ENCODE results near the gene ALDH9A1.
"Not testable (repeated sequence)": the region's sequence is repeated elsewhere in the genome, so short reads cannot be mapped to it uniquely, and the experiment has no call there.

ALDH9A1 gene

GRCh38 chr1:165644064-165644735 is 54.2 kb downstream of the ALDH9A1 start:
- peak; percentile 21 for DNase-seq

GRCh38 chr1:165641231-165641987 is 57.0 kb downstream of the ALDH9A1 start:
- no peak for DNase-seq

GRCh38 chr1:165639821-165640623 is 58.3 kb downstream of the ALDH9A1 start:
- peak; percentile 72 for DNase-seq

- not testable (repeated sequence) for DNase-seq
Measured at GRCh38 chr1:165638211-165638610, 60.2 kb downstream of the ALDH9A1 start.

- no peak for DNase-seq
Measured at GRCh38 chr1:165637427-165637826, 60.9 kb downstream of the ALDH9A1 start.

- no peak for DNase-seq
Measured at GRCh38 chr1:165635823-165636222, 62.5 kb downstream of the ALDH9A1 start.

GRCh38 chr1:165635329-165635728 is 63.0 kb downstream of the ALDH9A1 start:
- no peak for DNase-seq

GRCh38 chr1:165634154-165634921 is 64.0 kb downstream of the ALDH9A1 start:
- DNase-seq: no peak

GRCh38 chr1:165633614-165634013 is 64.7 kb downstream of the ALDH9A1 start:
- DNase-seq: peak; percentile 76

- DNase-seq: no peak
Measured at GRCh38 chr1:165632491-165632890, 65.9 kb downstream of the ALDH9A1 start.

GRCh38 chr1:165632152-165632469 is 66.3 kb downstream of the ALDH9A1 start:
- no peak for DNase-seq

- peak; percentile 88 for DNase-seq
Measured at GRCh38 chr1:165631342-165632151, 66.8 kb downstream of the ALDH9A1 start.

- peak; percentile 96 for DNase-seq
Measured at GRCh38 chr1:165630629-165631341, 67.6 kb downstream of the ALDH9A1 start, which contains the start of gene MGST3. Gene MGST3 (plus strand): TSS chr1:165631234. CDS start chr1:165649848, 18,614 bp downstream.

- DNase-seq: no peak
Measured at GRCh38 chr1:165629848-165630628, 68.3 kb downstream of the ALDH9A1 start.

- no peak for DNase-seq
Measured at GRCh38 chr1:165629151-165629550, 69.2 kb downstream of the ALDH9A1 start.

GRCh38 chr1:165628147-165628822 is 70.1 kb downstream of the ALDH9A1 start:
- no peak for DNase-seq

GRCh38 chr1:165624441-165624840 is 73.9 kb downstream of the ALDH9A1 start:
- DNase-seq: no peak

- no peak for DNase-seq
Measured at GRCh38 chr1:165623624-165624023, 74.7 kb downstream of the ALDH9A1 start.

GRCh38 chr1:165619647-165620151 is 78.7 kb downstream of the ALDH9A1 start:
- no peak for DNase-seq

Measured in activated CD4-positive, alpha-beta T cell treated with anti-CD3 and anti-CD28 coated beads, Interleukin-10, Interleukin-2, amounts not matched to agents 100 ng/mL and 50 ng/mL, durations not matched to agents 16 hours and 8 hours (primary cell).